Common myeloid progenitor, CD34-positive (primary cell): Measurements from ENCODE around the gene MYLK2.
"Not testable (repeated sequence)": the region's sequence is repeated elsewhere in the genome, so short reads cannot be mapped to it uniquely, and the experiment has no call there.

Source experiments
- CTCF ChIA-PET: fragments of 350-600 bp; sonication (Branson Sonifier 250); formaldehyde crosslinking; loops from one replicate; lab custom pipeline; 2021; ENCODE audit warnings: antibody characterized with exemption; lab: Charles Lee
- POLR2A ChIA-PET: fragments of 350-600 bp; sonication (Branson Sonifier 250); formaldehyde crosslinking; loops from one replicate; lab custom pipeline; 2021; ENCODE audit warnings: antibody characterized with exemption; lab: Charles Lee
- DNase-seq, 3 donors: peaks; one replicate each; pipeline versions ENCODE4 v3.0.0 to v3.0.0-alpha.2; 2013
- H3K27ac ChIP-seq, 2 experiments: 1 replicate in 1 of 2; 2 replicates in 1 of 2; pipeline ENCODE4 v1.7.0; 2013; ENCODE audit warnings: inconsistent platforms in 2 of 2, low read length in 2 of 2, mild to moderate bottlenecking in 2 of 2, low read depth in 1 of 2, moderate library complexity in 1 of 2; ENCODE audit not compliant: severe bottlenecking in 2 of 2, insufficient read depth in 1 of 2, poor library complexity in 1 of 2
- H3K27me3 ChIP-seq, 5 experiments: replicated peaks in 2 of 5; 1 replicate in 3 of 5; 2 replicates in 2 of 5; pipeline versions ENCODE4 v1.6.1 to v1.7.0; 2013; ENCODE audit warnings: low read length in 4 of 5, mild to moderate bottlenecking in 2 of 5, moderate library complexity in 2 of 5, inconsistent platforms in 1 of 5; ENCODE audit not compliant: insufficient read depth in 5 of 5, control insufficient read depth in 4 of 5
- H3K36me3 ChIP-seq, 4 experiments: 1 replicate in 2 of 4; 2 replicates in 2 of 4; pipeline versions ENCODE4 v1.6.1 to v1.7.0; 2013; ENCODE audit warnings: low read length in 3 of 4, control low read depth in 1 of 4, mild to moderate bottlenecking in 1 of 4; ENCODE audit not compliant: control insufficient read depth in 4 of 4, insufficient read depth in 4 of 4
- H3K4me1 ChIP-seq, 4 experiments: 1 replicate in 3 of 4; 2 replicates in 1 of 4; pipeline versions ENCODE4 v1.6.1 to v1.7.1; 2013; ENCODE audit warnings: low read length in 3 of 4, mild to moderate bottlenecking in 3 of 4, control low read depth in 1 of 4, inconsistent platforms in 1 of 4, moderate library complexity in 1 of 4; ENCODE audit not compliant: control insufficient read depth in 4 of 4, insufficient read depth in 4 of 4; ENCODE audit errors: control extremely low read depth in 1 of 4
- H3K4me3 ChIP-seq, 7 experiments: 1 replicate in 4 of 7; 2 replicates in 3 of 7; pipeline versions ENCODE4 v1.5.1 to v1.7.0; 2013; ENCODE audit warnings: mild to moderate bottlenecking in 7 of 7, low read length in 6 of 7, moderate library complexity in 6 of 7, inconsistent platforms in 2 of 7, low read depth in 2 of 7, control low read depth in 1 of 7; ENCODE audit not compliant: insufficient read depth in 4 of 7, control insufficient read depth in 1 of 7; ENCODE audit errors: extremely low read depth in 1 of 7
- H3K9me3 ChIP-seq, 5 experiments: 1 replicate in 4 of 5; 2 replicates in 1 of 5; pipeline versions ENCODE4 v1.6.1 to v1.7.1; 2013; ENCODE audit warnings: low read length in 4 of 5, mild to moderate bottlenecking in 2 of 5, inconsistent platforms in 1 of 5, low read depth in 1 of 5, moderate library complexity in 1 of 5; ENCODE audit not compliant: control insufficient read depth in 4 of 5, insufficient read depth in 2 of 5; ENCODE audit errors: control extremely low read depth in 1 of 5
- whole genome bisulfite sequencing: methylation state at CpG from one replicate; pipeline ENCODE4 v1.1.5; 2013; ENCODE audit not compliant: insufficient coverage; 5-methylcytosine and 5-hydroxymethylcytosine counted together

MYLK2 gene

DNA sequence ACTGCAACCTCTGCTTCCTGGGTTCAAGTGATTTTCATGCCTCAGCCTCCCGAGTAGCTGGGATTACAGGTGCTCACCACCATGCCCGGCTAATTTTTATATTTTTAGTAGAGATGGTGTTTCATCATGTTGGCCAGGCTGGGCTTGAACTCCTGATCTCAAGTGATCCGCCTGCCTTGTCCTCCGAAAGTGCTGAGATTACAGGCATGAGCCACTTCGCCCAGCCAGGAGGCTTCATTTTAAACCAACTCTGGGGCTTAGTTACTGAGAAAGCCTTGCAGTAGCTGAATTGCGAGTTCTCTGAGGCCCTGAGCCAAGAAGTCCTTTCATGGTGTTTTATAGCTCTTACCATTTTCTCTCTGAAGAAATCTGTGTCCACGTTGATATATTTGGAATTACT, 5.0 kb upstream of the MYLK2 start:
- H3K9me3 ChIP-seq, DNase-seq, H3K27ac ChIP-seq, H3K4me3 ChIP-seq, POLR2A ChIA-PET, H3K36me3 ChIP-seq, H3K27me3 ChIP-seq: not testable (repeated sequence)
- WGBS: 100% methylated on average over 4 of the region's 7 CpGs
- CTCF ChIA-PET: interaction anchor here (1.6 to 14.3 kb wide), 5 partner anchors 9 to 39 kb away, joined by 4 to 131 read pairs (median 12); partner anchors contain the start of gene FOXS1
- H3K4me1 ChIP-seq: peaks cover 0 to 11% (median 8%) of the 10 kb centered on the region in 4 experiments

DNA sequence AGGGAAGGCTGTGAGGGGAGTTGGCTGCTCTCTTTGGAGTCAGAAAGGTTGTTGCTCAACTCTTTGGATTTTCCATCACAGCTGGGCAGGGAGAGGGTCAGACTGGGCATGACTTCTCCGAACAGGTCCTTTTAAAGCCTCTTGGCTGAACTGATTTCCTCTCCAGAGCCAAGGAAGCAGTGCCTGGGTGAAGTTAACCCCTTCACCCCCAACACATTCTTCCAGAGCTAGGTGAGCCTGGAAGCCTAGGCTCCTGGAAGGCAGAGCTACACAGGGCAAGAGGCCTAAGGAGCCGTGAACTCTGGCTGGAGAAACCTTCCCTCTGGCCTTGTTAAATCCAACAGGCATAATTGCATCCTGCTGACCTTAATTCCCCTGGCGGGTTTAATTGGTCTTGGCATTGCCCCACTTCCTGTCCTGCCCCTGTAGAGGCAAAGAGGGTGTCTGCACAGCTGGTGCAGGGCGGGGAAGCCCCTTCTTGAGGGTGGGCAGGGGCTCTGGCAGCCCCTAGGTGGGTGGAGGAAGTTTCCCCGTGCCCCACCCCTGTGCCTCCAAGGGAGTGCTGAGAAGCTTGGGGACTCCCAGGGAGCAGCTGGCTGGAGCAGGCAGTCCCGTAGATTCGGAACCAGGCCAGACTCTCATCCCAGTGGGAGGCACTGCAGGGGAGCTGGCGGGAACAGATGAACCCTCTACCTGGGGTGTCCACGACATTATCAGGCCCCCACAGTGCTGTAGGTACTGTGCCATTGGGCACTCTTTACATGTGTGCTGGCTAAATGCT, 3.6 kb upstream of the MYLK2 start:
- ChIA-PET POLR2A (no interaction called here), CTCF (interaction anchor here (1.0 to 14.3 kb wide), 8 partner anchors 8 to 219 kb away, joined by 3 to 131 read pairs (median 4); partner anchors contain the start of gene FOXS1)

DNA sequence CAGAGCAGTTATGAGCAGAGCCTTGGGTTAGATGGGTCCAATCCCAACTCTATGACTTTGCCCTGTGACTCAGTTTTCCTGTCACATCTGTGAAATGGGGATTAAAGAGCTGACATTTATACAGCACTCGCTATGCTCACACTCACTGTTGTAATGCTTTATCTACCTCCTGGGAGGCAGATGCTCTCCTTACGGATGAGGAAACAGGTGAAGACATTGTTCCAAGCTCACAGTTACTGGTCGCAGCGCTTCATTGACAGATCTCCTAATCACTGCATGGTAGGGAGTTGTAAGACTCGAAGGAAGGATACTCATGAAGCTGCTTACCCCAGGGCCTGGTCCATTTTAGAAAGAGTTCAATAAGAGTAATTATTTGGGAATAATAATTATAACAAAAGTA, 2.9 kb upstream of the MYLK2 start:
- no peak overlapping the region for H3K4me3 ChIP-seq
- no peaks in the 10 kb centered on the region for H3K9me3 ChIP-seq
- no peak for DNase-seq
- POLR2A ChIA-PET: no interaction called here
- H3K27ac ChIP-seq: no peak overlapping the region
- WGBS: 100% methylated on average over 4 of the region's 5 CpGs
- peaks cover 0 to 9% (median 7%) of the 10 kb centered on the region in 4 experiments for H3K4me1 ChIP-seq
- H3K27me3 ChIP-seq: no peaks in the 10 kb centered on the region
- CTCF ChIA-PET: interaction anchor here (0.5 to 14.3 kb wide), 9 partner anchors 9 to 275 kb away, joined by 3 to 131 read pairs (median 3); partner anchors contain the start of gene FOXS1
- H3K36me3 ChIP-seq: no peaks in the 10 kb centered on the region

More for the DNA sequence above, 3.6 kb upstream of the MYLK2 start:
- H3K4me3 ChIP-seq: no peak overlapping the region
- no peaks in the 10 kb centered on the region for H3K9me3 ChIP-seq
- peaks cover 0 to 9% (median 7%) of the 10 kb centered on the region in 4 experiments for H3K4me1 ChIP-seq
- no peak overlapping the region for H3K27ac ChIP-seq
- H3K36me3 ChIP-seq: no peaks in the 10 kb centered on the region
- no peaks in the 10 kb centered on the region for H3K27me3 ChIP-seq
- 91% methylated on average over 7 of the region's 9 CpGs for WGBS
- no peak for DNase-seq

DNA sequence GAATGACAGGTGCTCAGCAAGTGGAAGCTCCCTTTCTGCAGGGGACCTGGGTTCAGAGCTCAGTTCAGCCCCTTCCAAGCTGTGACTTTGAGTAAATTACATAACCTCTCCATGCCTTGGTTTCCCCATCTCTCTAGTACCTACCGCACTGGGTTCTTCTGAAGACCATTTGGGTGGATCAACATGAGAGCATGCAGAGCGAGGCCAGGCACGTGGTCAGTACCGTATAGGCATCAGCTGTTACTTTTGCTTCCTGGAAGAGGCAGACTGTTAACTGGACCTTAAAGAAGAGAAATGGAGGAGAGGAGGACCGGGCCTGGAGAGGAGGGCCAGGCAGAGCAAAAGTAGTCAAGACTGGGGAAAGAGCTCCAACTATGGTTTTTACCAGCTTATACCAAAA, 1.7 kb upstream of the MYLK2 start:
- DNase-seq: no peak
- Histone ChIP-seq H3K4me3 (no peak overlapping the region), H3K27ac (no peak overlapping the region), H3K36me3 (no peaks in the 10 kb centered on the region), H3K27me3 (no peaks in the 10 kb centered on the region), H3K9me3 (no peaks in the 10 kb centered on the region), H3K4me1 (peaks cover 0 to 6% (median 3%) of the 10 kb centered on the region in 4 experiments)
- whole genome bisulfite sequencing: 100% methylated on average over 4 of the region's 5 CpGs
- ChIA-PET POLR2A (no interaction called here), CTCF (interaction anchor here (0.7 to 14.3 kb wide), 6 partner anchors 9 to 274 kb away, joined by 3 to 131 read pairs (median 8); partner anchors contain the start of gene FOXS1)

DNA sequence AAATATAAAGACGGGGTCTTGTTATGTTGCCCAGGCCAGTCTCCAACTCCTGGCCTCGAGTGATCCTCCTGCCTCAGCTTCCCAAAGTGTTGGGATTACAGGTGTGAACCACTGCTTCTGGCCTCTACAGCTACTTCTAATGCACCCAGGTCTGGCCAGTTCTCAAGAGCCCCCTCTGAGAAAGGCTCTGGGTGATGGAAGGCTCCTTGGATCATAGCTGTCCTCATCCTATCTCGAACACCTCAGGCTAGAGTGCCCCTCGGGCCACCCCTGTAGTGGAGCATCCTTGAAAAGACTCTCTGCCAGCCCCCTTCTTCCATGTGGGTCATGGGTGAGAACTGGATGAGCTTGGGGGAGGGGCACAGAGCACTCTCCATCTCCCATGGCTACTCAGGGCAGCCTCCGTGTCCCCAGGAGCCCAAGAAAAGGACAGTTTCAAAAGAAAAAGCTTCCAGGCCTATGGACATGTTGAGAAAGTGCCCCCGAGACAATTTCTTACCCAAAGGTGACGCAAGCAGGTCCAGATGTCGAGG, 714 bp upstream of the MYLK2 start:
- POLR2A ChIA-PET: no interaction called here

DNA sequence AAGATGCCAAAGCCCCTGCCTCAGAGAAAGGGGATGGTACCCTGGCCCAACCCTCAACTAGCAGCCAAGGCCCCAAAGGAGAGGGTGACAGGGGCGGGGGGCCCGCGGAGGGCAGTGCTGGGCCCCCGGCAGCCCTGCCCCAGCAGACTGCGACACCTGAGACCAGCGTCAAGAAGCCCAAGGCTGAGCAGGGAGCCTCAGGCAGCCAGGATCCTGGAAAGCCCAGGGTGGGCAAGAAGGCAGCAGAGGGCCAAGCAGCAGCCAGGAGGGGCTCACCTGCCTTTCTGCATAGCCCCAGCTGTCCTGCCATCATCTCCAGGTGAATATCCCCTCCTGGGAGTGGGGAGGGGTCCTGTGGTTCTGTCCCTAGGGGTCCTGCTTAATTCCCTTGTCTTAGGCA, 1.1 kb downstream of the MYLK2 start:
- DNase-seq: no peak
- no peaks in the 10 kb centered on the region for H3K36me3 ChIP-seq
- whole genome bisulfite sequencing: 92% methylated on average over 6 of the region's 6 CpGs
- ChIA-PET CTCF (interaction anchor here (5.2 to 14.3 kb wide), 2 partner anchors 25 to 32 kb away, joined by 69 to 131 read pairs; partner anchors contain the start of gene FOXS1), POLR2A (no interaction called here)
- no peak overlapping the region for H3K27ac ChIP-seq
- no peaks in the 10 kb centered on the region for H3K9me3 ChIP-seq
- H3K27me3 ChIP-seq: no peaks in the 10 kb centered on the region
- H3K4me1 ChIP-seq: peaks cover 0 to 26% (median 19%) of the 10 kb centered on the region in 4 experiments
- H3K4me3 ChIP-seq: no peak overlapping the region

More for the DNA sequence above, 714 bp upstream of the MYLK2 start:
- CTCF ChIA-PET: interaction anchor here (0.7 to 14.3 kb wide), 8 partner anchors 10 to 273 kb away, joined by 3 to 131 read pairs (median 8); partner anchors contain the start of gene FOXS1
- H3K36me3 ChIP-seq: no peaks in the 10 kb centered on the region
- no peaks in the 10 kb centered on the region for H3K9me3 ChIP-seq
- H3K27me3 ChIP-seq: no peaks in the 10 kb centered on the region
- H3K4me3 ChIP-seq: no peak overlapping the region
- H3K4me1 ChIP-seq: peaks cover 0 to 14% (median 10%) of the 10 kb centered on the region in 4 experiments
- H3K27ac ChIP-seq: no peak overlapping the region
- 100% methylated on average over 6 of the region's 8 CpGs for WGBS
- no peak for DNase-seq
